GM12878 (cell line): ENCODE measurements around the gene PROCA1. TPM values are rescaled to one million over a fixed set of nuclear protein-coding genes. Genes with fewer than 3 reads are reported as not detected.
"Not testable (repeated sequence)": the region's sequence is repeated elsewhere in the genome, so short reads cannot be mapped to it uniquely, and the experiment has no call there.

Experiments
- ATAC-seq: fragments of 200-7000 bp; cut with Tn5 transposase; 3 replicates; pipeline ENCODE4 v1.9.1; 2020; ENCODE audit warnings: mild to moderate bottlenecking, moderate library complexity
- BruUV-seq: library from RNA; stranded (reverse); fragments of 400-500 nt; replicated peaks from 2 replicates; lab custom pipeline; 2021; lab: Mats Ljungman, UMichigan
- CTCF ChIA-PET: fragments of 300-600 bp; sonication (Branson Sonifier 250); formaldehyde crosslinking; extraction: SDS; loops from one replicate; lab custom pipeline; 2021; ENCODE audit warnings: inconsistent platforms; lab: Yijun Ruan, JAX
- POLR2A ChIA-PET: fragments of 350-600 bp; formaldehyde crosslinking; extraction: SDS; loops from one replicate; lab custom pipeline; 2021; ENCODE audit warnings: inconsistent platforms; lab: Charles Lee
- RAD21 ChIA-PET: fragments of 300-600 bp; sonication (Branson Sonifier 250); formaldehyde crosslinking; loops from one replicate; lab custom pipeline; 2023; ENCODE audit warnings: antibody characterized with exemption; ENCODE audit not compliant: unreplicated experiment; lab: Charles Lee
- SMC1A ChIA-PET: fragments of 300-600 bp; sonication (Branson Sonifier 250); formaldehyde crosslinking; loops from one replicate; lab custom pipeline; 2023; ENCODE audit not compliant: unreplicated experiment, uncharacterized antibody; lab: Charles Lee
- DNase-seq: peaks from one replicate; pipeline ENCODE4 v3.0.0-alpha.2; 2011; ENCODE audit warnings: low read depth, low spot score
- FAIRE-seq: peaks from 3 replicates; lab custom pipeline; 2011; peaks lifted over from hg19 to GRCh38; lab: Jason Lieb, UNC
- H2AFZ ChIP-seq: 2 replicates; pipeline ENCODE4 v1.6.0; 2011; ENCODE audit warnings: low read depth, low read length, control low read depth; ENCODE audit not compliant: control insufficient read depth
- H3K27ac ChIP-seq: 2 replicates; pipeline ENCODE4 v1.5.1; 2011; ENCODE audit warnings: control low read depth; ENCODE audit not compliant: control insufficient read depth, insufficient read depth
- H3K27me3 ChIP-seq, 2 experiments: replicated peaks in 1 of 2; 2 replicates each; pipeline versions ENCODE4 v1.6.0 to v1.6.1; 2011; ENCODE audit warnings: low read length in 1 of 2; ENCODE audit not compliant: control insufficient read depth in 2 of 2, insufficient read depth in 2 of 2
- H3K36me3 ChIP-seq, 2 experiments: 2 replicates each; pipeline ENCODE4 v1.5.1; 2011; ENCODE audit warnings: low read length in 1 of 2; ENCODE audit not compliant: control insufficient read depth in 2 of 2, insufficient read depth in 2 of 2
- H3K4me1 ChIP-seq: 2 replicates; pipeline ENCODE4 v1.6.1; 2011; ENCODE audit warnings: mild to moderate bottlenecking, low read length, moderate library complexity, mixed read lengths; ENCODE audit not compliant: control insufficient read depth, insufficient read depth
- H3K4me2 ChIP-seq: 2 replicates; pipeline ENCODE4 v1.6.0; 2011; ENCODE audit warnings: control low read depth; ENCODE audit not compliant: control insufficient read depth, insufficient read depth
- H3K4me3 ChIP-seq: fragments of 200-600 bp; sonication (generic); 2 replicates; pipeline ENCODE4 v1.5.1; 2016
- H3K79me2 ChIP-seq: 2 replicates; pipeline ENCODE4 v1.6.0; 2011; ENCODE audit warnings: low read length; ENCODE audit not compliant: control insufficient read depth, insufficient read depth
- H3K9ac ChIP-seq: 2 replicates; pipeline ENCODE4 v1.8.0; 2011; ENCODE audit warnings: low read length, control low read depth, mixed read lengths; ENCODE audit not compliant: control insufficient read depth, insufficient read depth
- H3K9me3 ChIP-seq: replicated peaks from 3 replicates; pipeline ENCODE4 v1.5.1; 2011; ENCODE audit warnings: mild to moderate bottlenecking, low read length; ENCODE audit not compliant: control insufficient read depth, insufficient read depth
- H4K20me1 ChIP-seq: 2 replicates; pipeline ENCODE4 v1.6.0; 2011; ENCODE audit not compliant: control insufficient read depth, insufficient read depth
- ASH2L ChIP-seq: fragments of 300-600, 200-600 bp; sonication (generic); IDR thresholded peaks from 2 replicates; pipeline ENCODE4 v1.6.1; 2017; ENCODE audit warnings: low read depth, mild to moderate bottlenecking, borderline replicate concordance
- MLLT1 ChIP-seq: fragments of 450-650 bp; IDR thresholded peaks from 2 replicates; pipeline ENCODE4 v1.6.1; 2016; ENCODE audit warnings: mild to moderate bottlenecking
- STAT3 ChIP-seq: IDR thresholded peaks from 2 replicates; pipeline ENCODE4 v1.6.1; 2011; ENCODE audit warnings: low read depth, low read length, improper control_type of control experiment
- SUZ12 ChIP-seq: fragments of 200-600 bp; sonication (generic); IDR thresholded peaks from one replicate; pipeline ENCODE4 v1.6.1; 2018; ENCODE audit warnings: antibody characterized with exemption, mild to moderate bottlenecking; ENCODE audit not compliant: unreplicated experiment
- WGBS: methylation state at CpG from one replicate; pipeline ENCODE4 v1.1.6; 2016; ENCODE audit warnings: low lambda C conversion rate; ENCODE audit not compliant: insufficient replicate concordance, insufficient coverage; ENCODE audit errors: missing lambda C conversion rate; 5-methylcytosine and 5-hydroxymethylcytosine counted together
- in situ Hi-C: fragments of 300-500 bp; cut with MboI; formaldehyde crosslinking; loops from 9 replicates; pipeline ENCODE4 v1.14.3; 2018; ENCODE audit warnings: mixed read lengths
- intact Hi-C: fragments of 100-400 bp; cut with micrococcal nuclease; formaldehyde crosslinking; loops from one replicate; pipeline ENCODE4 v1.14.2; 2022; ENCODE audit not compliant: unreplicated experiment
- polyA plus RNA-seq, 11 experiments: library from polyadenylated mRNA; depleted of rRNA in 4 of 11; unstranded in 6 of 11; stranded (reverse) in 5 of 11; fragments of >200 nt; fragmentation: Nextera tagmentation in 4 of 11; fragmentation: Illumina TruSeq in 1 of 11; extraction: Ambion mirVana in 4 of 11; extraction: Trizol in 1 of 11; gene quantifications; 1 replicate in 1 of 11; 2 replicates in 10 of 11; pipeline versions ENCODE4 v1.2.1 to v1.2.3, GENCODE V29; 2011 to 2016; ENCODE audit warnings: inconsistent platforms in 2 of 11, missing spikeins in 2 of 11, low read depth in 1 of 11
- total RNA-seq, 4 experiments: library from RNA; depleted of rRNA in 3 of 4; stranded (reverse); fragments of >200 nt in 3 of 4; fragmentation: Illumina TruSeq in 1 of 4; extraction: Trizol in 1 of 4; gene quantifications; 2 replicates each; pipeline versions ENCODE4 v1.2.1 to v1.2.3, GENCODE V29; 2013 to 2021

The PROCA1 gene
- total and polyA plus RNA-seq, 10 of the 15 experiments (the other 5 are each of a cell fraction or from before 2014, with no cell fraction given) = 0.35 to 4.8 (median 1.4) TPM

- WGBS = 86% methylated on average over 12 of the region's 12 CpGs
- peaks cover 25% of the 10 kb centered on the region for H3K79me2 ChIP-seq
- H3K36me3 ChIP-seq = peaks cover 0 to 8% of the 10 kb centered on the region in 2 experiments; a peak in 2 of 4 replicates
- H2AFZ ChIP-seq = no peak overlapping the region; the same call in 1 of the 2 replicates
- H3K9ac ChIP-seq = no peak overlapping the region
- H3K27ac ChIP-seq = peak overlapping the region; percentile 96
- in situ Hi-C loops = loop anchor here (25.0 kb wide), 1 partner anchor 1275 kb away; the partner anchor contains the start of gene KSR1
- DNase-seq = no peak
- peaks cover 8% of the 10 kb centered on the region; the same call in 2 of the 3 replicates for H3K9me3 ChIP-seq
- intact Hi-C loops = no loop called here
- no TSS peak for BruUV-seq
- peak; percentile 64; the same call in 1 of the 2 replicates for TF ChIP-seq MLLT1
- TF ChIP-seq ASH2L = no peak
- TF ChIP-seq STAT3 = no peak
- no peak for TF ChIP-seq SUZ12
- no peaks in the 10 kb centered on the region for H4K20me1 ChIP-seq
- ChIA-PET RAD21 (interaction anchor here (17.4 kb wide), 1 partner anchor 11 kb away, joined by 375 read pairs; the partner anchor contains the start of genes NEK8 and TLCD1), CTCF (interaction anchor here (7.4 kb wide), 1 partner anchor 9 kb away, joined by 95 read pairs; the partner anchor contains the start of genes NEK8 and TLCD1), SMC1A (interaction anchor here (0.7 to 17.8 kb wide), 2 partner anchors 9 to 93 kb away, joined by 3 to 326 read pairs; partner anchors contain the start of genes NEK8 and TLCD1), POLR2A (interaction anchor here (0.8 to 15.2 kb wide), 2 partner anchors 10 to 157 kb away, joined by 7 to 485 read pairs; partner anchors contain the start of genes NEK8, RPL23A and TLCD1)
- no peak for ATAC-seq
- H3K4me2 ChIP-seq = peak overlapping the region; percentile 76
- H3K4me1 ChIP-seq = peaks cover 70% of the 10 kb centered on the region
- H3K4me3 ChIP-seq = no peak overlapping the region
- no peak for FAIRE-seq
- no peaks in the 10 kb centered on the region for H3K27me3 ChIP-seq
These were observed 25.6 kb upstream of the PROCA1 start for GRCh38 chr17:28737316-28737715.

GRCh38 chr17:28735913-28736769 is 24.5 kb upstream of the PROCA1 start:
- H3K27ac ChIP-seq, H4K20me1 ChIP-seq, H3K9me3 ChIP-seq, DNase-seq, H2AFZ ChIP-seq, intact Hi-C loops, H3K27me3 ChIP-seq, H3K36me3 ChIP-seq, H3K4me2 ChIP-seq, FAIRE-seq, H3K4me3 ChIP-seq, ATAC-seq, H3K9ac ChIP-seq, BruUV-seq: not testable (repeated sequence)
- H3K4me1 ChIP-seq = peaks cover 59% of the 10 kb centered on the region
- in situ Hi-C loops = loop anchor here (25.0 kb wide), 1 partner anchor 1274 kb away; the partner anchor contains the start of gene KSR1
- WGBS = 90% methylated on average over 6 of the region's 8 CpGs
- ChIA-PET POLR2A (interaction anchor here (0.6 to 17.2 kb wide), 5 partner anchors 8 to 159 kb away, joined by 3 to 485 read pairs (median 9); partner anchors contain the start of genes NEK8, RPL23A, TLCD1 and TRAF4), SMC1A (interaction anchor here (17.8 kb wide), 1 partner anchor 7 kb away, joined by 326 read pairs; the partner anchor contains the start of genes NEK8 and TLCD1), RAD21 (interaction anchor here (0.6 to 17.4 kb wide), 3 partner anchors 10 to 156 kb away, joined by 3 to 375 read pairs (median 3); partner anchors contain the start of genes NEK8 and TLCD1), CTCF (interaction anchor here (1.2 to 7.4 kb wide), 4 partner anchors 8 to 27 kb away, joined by 3 to 95 read pairs (median 8); partner anchors contain the start of genes NEK8 and TLCD1)
- peaks cover 23% of the 10 kb centered on the region for H3K79me2 ChIP-seq
